AG09319 (cell line): ENCODE results near the gene RBPJL.

Experiments
- DNase-seq: peaks from one replicate; pipeline ENCODE4 v3.0.0-alpha.2; 2010; ENCODE audit warnings: low read depth; ENCODE audit errors: extremely low read depth
- TF ChIP-seq, protein P1 (sequence below): IDR thresholded peaks from 2 replicates; pipeline ENCODE4 v1.5.1; 2011; ENCODE audit warnings: low read depth, mild to moderate bottlenecking, inconsistent platforms, low read length, moderate library complexity

RBPJL gene

DNA sequence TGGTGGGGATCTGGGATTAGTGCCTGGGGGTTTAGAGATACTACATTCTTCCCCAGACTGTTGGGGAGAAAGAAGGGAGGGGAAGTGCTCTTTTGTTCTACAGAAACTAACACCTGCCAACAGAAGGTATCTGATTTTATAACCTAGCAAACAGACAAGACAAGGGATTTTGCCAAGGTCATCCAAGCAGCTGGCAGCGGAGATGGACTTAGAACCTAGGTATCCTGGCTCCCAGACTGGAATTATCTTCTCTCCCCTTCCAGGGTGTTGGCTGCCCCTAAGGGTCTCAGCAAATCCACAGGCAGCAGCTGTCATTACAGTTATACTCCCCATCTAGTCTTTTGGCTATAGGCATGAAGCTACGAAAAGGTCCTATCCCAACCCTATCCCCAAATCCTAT lies 33.2 kb downstream of the RBPJL start:
- DNase-seq: no peak
- TF ChIP-seq, protein P1, sequence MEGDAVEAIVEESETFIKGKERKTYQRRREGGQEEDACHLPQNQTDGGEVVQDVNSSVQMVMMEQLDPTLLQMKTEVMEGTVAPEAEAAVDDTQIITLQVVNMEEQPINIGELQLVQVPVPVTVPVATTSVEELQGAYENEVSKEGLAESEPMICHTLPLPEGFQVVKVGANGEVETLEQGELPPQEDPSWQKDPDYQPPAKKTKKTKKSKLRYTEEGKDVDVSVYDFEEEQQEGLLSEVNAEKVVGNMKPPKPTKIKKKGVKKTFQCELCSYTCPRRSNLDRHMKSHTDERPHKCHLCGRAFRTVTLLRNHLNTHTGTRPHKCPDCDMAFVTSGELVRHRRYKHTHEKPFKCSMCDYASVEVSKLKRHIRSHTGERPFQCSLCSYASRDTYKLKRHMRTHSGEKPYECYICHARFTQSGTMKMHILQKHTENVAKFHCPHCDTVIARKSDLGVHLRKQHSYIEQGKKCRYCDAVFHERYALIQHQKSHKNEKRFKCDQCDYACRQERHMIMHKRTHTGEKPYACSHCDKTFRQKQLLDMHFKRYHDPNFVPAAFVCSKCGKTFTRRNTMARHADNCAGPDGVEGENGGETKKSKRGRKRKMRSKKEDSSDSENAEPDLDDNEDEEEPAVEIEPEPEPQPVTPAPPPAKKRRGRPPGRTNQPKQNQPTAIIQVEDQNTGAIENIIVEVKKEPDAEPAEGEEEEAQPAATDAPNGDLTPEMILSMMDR: no peak

DNA sequence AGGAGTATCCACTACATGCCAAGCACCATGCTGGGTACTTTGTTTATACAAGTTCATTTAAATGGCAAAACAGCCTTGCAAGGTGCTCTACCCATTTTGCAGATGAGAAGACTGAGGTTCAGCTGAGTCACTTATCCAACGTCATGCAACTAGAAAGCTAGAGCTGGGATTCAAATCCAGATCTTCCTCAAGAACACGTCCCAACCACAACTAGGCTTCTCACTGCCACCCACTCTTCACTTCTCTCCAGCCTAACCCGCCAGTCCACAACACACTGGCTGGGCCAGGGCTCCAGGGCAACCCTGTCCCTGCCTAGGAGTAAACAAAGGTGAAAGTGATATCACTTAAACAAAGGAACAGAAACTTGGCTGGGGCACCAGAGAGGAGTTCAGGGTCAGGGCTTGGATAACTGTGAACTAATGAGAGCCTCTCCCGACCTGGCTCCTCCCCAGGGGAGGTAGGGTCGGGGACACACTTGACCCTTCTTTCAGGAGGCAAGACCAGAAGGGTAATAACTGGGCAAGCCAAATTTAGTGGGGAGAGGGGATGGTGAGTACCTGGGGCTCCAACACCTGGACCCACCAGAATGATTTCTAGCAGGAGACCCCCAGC lies 33.7 kb downstream of the RBPJL start:
- DNase-seq: no peak
- TF ChIP-seq, protein P1: no peak

DNA sequence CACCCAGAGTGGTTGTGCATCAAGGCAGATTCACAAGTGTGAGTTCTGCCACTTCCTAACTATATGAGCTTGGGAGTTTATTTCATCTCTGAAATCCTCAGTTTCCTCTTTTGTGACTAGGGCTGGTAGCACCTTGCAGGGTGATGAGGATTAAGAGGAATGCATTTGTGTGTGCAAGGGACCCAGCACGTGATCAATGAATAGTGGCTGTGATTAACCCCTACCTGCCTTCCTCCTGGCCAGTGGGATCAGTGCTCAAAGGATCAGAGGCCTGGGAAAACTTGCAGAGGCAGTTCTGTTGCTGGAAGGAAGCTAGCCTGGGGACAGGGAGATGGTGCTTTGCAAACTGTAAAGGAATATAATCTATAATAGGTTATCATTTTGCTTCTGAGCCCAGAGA lies 34.3 kb downstream of the RBPJL start:
- DNase-seq: no peak
- TF ChIP-seq, protein P1: no peak

DNA sequence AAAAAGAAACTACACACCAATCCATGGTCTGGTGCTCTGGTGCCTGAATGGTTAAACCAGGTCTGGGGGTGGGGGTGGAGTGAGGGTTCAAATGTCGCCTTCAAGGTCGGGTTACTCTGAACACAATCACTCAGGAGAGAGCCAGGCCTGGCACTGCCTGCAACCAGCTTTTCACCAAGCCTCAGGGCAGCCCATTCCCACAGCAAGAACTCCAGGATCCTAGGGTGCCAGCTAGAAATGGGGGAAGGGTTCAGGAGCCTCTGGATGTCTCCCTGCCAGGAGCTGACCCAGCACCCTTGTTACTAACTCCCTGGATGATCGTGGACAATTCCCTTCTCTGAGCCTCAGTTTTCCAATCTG lies 34.9 kb downstream of the RBPJL start:
- TF ChIP-seq, protein P1: no peak
- DNase-seq: no peak

DNA sequence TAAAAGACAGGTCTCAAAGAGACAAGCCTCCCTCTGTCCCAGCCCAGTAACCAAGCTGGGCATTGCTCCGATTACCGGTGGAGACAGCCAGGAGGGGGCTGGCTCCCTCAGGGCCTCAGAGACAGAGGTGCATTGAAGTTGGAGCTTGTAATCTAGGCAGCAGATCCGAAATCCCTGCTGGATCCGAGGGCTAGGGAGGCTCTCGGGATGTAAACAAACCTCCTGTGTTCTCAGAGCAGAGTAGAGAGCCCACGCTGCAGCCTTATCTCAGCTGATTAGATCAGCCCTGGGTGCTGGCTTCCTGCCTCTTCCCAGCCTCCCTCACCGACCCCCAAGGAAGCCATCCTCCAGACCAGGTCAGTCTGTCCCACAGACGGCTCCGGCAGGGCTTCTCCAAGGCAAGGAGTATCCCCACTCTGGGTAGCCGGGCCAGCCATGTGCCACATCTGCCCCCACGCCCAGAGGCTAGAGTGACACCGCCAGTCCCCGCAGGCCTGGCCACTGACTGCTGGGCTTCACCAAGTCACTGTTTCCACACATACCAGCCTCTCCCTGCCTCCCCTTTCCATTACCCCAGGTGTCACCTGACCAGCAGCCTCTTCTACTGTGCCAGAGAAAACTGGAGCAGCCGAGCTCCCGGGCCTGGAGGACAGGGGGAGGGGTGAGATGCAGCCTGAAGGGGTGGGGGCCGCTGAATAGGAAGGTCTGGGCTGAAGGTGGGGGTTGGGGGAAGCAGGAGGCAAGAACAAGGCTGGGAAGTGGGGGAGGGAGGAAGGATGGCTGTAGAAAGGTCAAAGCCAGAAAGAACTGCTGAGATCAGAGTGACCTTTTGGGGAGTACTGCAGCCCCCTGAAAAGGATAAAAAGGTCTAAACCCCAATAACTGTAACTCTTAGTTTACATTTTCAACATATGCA lies 35.6 kb downstream of the RBPJL start:
- no peak for DNase-seq
- TF ChIP-seq, protein P1: no peak

DNA sequence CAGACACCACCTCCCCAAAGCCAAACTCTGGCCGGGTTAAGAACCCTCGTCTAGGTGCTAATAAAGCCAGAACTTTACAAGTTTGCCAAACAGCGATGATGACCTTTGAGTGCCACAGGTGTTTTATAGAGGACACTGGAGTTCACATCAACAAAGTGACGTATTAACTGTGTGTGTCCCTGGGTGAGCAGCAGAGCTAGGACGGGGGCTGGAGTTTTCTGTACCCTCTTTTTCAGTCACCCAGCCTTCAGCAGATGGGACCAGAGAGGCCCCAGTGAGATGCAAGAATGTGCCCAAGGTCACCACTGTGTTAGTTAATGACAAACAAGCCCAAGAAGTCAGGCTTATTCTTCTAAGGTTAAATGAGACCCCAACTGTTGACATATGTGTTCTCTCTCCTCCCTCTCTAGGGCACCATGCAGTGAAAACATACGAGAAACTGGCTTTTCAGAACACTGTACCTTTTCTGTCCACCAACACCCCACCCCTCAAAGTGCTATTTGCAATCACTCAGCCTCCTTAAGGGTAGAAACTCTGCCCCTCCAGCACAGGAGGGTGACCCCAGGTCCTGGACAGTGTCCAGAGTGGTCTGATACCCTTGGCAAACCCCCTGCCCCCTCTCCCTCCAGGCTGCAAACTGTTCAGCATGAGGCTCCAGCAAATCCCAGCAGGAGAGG lies 36.4 kb downstream of the RBPJL start:
- DNase-seq: no peak
- TF ChIP-seq, protein P1: no peak
